Esophagus mucosa (tissue), 1 donor: ENCODE measurements around the gene CNOT1. TPM values are rescaled to one million over a fixed set of nuclear protein-coding genes. Genes with fewer than 3 reads are reported as not detected.
"Not testable (repeated sequence)": the region's sequence is repeated elsewhere in the genome, so short reads cannot be mapped to it uniquely, and the experiment has no call there.

Source experiments
- ATAC-seq: fragments of 200-7000 bp; cut with Tn5 transposase; one replicate; pipeline ENCODE4 v1.9.1; 2020
- total RNA-seq: library from RNA; stranded (reverse); gene quantifications from one replicate; pipeline ENCODE4 v1.2.4, GENCODE V29; 2023
- donor health status: DM: yes; HTN: yes; CAD: no.

Gene CNOT1
- 196 TPM for total RNA-seq

DNA sequence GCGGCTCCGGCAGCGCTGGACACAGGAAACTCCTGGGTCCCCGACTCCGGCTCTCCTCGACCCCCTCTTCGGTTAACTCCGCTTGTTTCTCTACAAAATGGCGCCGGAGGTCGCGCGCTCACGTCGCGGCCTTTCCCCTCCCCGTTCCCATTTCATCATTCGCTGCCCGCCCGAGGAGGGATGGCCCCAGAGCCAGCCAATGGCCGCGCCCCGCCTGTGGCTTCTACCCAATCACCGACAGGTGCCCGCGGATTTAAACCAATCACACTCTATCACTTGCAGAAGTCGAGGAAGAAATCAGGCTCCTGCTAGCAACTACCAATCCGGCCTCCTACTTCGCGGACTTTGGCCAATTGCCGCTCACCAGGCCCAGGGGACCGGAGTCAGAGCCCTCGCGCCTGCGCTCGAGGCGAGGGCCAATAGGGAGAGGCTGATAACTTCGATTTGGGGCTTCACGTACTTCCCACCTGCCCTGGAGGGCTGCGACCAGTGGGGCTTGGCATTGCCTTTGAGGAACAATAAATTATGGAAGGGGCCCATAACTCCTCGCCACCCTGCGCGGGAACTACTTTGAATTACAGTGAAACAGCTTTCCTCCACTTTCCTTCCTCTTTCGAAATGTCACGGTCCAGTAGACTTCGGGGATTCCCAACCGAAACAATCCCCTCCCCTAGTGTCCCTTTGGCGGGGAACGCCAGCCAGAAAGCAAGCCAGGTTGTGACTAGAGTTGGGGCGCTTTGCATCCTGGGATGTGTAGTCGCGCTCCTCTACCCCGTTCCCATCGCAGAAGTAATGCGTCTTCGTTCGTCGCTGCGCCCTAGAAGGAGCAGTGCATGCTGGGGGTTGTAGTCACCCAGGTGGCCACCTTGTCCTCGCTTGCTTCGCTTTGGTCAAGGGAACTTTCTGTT is at the start of gene CNOT1:
Gene CNOT1 (minus strand): TSS at position 94 of the 908 bp plus-strand sequence. CDS start 30,489 bp downstream, outside the sequence.
- ATAC-seq: peak; percentile 96

DNA sequence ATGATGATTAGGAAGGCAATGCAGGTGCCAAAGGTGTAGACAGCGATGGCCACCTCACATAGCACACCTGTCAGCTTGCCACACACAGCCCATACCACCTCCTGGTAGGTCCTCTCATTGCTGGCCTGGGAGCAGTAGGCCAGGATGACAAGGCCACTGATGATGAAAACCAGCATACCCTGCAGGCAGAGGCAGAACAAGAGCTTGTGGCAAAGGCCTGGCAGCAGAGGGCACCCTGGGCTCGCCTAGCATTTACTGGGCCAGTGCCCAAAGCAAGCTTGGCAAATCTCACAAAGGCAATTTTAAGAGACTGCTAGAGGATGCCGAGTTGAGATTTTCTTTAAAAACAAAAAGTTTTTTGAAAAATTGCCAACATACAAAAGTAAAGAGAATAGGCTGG is 49.1 kb upstream of the CNOT1 start:
- peak; percentile 76 for ATAC-seq

DNA sequence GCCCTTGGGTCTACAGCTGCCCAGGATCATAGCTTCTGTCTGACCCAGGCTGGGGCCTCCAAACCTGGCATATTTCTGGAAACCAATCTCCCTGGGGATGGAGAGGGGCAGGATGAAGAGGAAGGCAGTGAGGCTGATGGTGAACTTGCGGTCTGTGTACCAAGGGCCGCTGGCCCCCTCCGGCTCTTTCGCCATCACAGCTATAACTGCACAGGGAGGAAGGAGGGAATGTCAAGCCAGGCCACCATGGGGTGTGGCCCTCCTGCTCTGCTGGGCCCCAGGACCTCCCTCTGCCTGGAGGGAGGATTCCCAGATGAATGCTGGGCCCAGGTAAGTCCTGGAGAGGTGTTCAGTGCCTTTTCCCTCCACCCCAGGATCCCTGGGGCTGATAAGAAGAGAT is 48.6 kb upstream of the CNOT1 start:
- ATAC-seq: no peak

DNA sequence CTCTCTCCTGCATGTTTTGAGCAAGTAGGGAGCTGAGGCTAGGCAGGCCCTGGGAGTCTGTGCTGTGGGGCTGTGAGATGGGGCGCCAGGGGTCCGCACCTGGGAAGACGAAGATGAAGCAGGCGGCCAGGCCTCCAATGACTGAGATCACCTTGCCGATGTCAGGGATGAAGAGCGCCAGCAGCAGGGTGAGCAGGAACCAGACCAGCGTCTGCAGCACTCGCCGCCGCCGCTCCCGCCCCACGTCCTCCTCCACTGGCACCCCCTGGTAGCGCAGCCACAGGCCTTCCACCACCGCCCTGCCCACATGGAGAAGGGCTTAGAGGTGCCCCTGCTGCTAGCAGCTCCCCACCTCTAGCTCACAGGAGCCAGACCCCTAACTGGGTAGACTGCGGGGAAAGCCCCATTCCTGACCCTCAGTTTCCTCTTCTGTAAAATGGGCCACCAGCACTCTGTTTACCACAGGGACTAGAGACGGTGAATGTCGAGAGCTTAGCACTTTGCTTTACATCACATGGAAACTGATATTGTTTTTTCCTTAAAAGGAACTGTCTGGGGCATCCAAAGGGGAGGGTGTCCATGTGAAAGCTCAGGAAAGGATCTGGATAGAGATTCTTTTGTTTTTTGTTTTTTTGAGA is 41.4 kb upstream of the CNOT1 start:
- no peak for ATAC-seq

DNA sequence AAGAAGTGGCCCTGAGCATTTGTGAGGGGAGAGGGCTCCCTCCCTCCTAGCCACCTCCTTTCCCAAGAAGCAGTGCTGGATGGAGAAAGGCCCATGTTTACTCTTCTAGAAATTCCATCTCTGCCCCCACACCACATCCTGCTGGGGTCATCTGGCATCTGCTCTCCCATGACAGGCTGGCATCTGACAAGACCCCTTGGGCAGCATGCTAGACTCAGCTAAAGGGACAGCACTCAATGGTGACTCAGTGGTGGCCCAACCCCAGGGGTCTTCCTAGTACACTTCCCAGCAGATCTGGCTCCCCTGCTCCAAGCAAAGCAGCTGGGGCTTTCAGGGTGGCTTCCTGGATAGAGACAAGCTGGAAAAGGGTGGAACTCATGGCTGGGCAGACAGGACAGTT is 40.6 kb upstream of the CNOT1 start:
- no peak for ATAC-seq

DNA sequence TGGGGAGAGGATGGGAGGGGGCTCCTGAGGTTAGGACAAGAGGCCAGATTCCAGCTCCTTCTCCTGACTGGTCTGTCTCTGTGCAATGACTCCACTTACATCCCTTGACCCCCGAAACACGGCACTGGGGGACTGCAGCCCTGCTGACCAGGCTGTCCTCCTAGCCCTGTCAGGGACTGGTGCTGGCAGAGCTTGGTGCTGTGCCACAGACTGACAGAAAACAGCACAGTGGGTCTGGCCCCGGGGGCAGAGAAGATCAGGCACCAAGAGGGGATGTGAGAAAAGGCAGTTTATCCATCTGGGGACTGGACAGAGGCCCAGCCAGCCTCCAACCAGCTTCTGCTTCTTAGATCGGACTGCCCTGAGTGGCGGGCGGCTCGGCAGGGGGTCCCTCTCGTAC is 35.6 kb upstream of the CNOT1 start:
- ATAC-seq: no peak

DNA sequence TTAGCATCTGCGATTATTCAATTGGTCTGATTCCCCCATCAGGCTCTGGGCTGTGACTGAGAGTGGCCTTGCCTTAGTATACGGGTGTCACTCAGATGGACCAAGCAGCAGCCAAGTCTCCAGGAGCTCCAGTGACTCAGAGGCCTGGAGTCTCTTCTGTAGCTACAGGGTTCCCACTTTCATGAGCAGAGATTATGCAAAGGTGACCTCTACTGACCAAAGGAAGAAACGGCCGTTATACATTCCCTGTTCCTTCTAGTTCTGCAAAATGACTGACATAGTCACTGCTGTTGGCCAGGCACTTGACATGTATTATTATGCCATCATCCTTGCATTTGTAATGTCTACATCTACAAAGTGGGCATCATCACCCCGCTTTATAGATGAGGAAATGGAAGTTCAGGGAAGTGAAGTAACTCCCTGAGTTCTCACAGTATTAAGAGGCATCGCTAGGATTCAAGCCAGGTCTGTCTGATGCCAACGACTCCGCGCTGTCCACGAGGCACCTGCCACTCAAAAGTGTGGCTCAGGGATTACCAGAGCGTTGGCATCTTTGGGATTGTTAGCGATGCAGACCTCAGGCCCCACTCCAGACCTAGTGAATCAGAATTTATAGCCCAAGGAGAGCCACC is 31.7 kb upstream of the CNOT1 start:
- ATAC-seq: peak; percentile 95

DNA sequence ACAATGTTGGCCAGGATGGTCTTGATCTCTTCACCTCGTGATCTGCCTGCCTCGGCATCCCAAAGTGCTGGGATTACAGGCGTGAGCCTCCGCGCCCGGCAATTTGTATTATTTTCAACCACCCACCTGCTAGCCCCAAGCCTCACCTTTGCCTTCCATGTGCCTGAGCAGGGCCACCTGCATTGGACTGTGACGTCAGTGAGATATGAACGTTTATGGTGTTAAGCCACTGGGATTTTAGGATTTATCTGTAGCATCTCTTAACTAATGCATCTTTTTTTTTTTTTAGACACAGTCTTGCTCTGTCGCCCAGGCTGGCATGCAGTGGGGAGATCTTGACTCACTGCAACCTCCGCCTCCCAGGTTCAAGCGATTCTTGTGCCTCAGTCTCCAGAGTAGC is 30.3 kb upstream of the CNOT1 start:
- not testable (repeated sequence) for ATAC-seq

DNA sequence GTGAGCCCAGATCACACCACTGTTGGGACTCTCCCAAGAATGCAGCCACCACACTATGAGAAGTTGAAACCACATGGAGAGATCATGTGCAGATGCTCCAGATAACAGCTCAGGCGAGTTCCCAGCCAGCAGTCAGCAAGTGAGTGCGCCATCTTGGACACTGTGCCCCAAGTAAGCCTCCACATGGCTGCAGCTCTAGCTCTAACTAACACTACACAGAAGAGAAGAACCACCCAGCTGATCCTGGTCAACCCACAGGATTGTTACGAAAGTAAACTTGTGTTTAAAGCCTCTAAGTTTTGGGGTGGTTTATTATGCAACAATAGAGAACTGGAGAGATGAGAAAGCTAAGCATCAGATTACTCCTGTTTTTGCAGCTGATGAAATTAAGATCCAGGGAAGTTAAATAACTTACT is 29.2 kb upstream of the CNOT1 start:
- ATAC-seq: no peak

DNA sequence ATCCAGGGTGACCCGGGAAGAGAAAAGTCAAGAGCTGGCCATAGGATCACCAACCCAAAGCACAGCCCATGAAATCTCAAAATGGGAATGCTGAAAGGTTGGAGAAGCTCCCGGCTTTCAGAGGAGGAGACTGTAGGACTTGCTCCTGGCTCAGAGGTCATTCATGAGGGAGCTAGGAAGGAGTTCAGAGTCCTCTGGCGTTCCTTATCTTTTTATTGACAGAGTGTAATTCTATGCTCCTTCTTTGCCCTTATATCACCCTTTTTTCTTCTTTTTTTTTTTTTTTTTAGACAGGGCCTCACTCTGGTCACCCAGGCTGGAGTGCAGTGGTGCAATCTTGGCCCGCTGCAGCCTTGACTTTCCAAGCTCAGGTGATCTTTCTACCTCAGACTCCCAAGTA is 27.3 kb upstream of the CNOT1 start:
- ATAC-seq: no peak

DNA sequence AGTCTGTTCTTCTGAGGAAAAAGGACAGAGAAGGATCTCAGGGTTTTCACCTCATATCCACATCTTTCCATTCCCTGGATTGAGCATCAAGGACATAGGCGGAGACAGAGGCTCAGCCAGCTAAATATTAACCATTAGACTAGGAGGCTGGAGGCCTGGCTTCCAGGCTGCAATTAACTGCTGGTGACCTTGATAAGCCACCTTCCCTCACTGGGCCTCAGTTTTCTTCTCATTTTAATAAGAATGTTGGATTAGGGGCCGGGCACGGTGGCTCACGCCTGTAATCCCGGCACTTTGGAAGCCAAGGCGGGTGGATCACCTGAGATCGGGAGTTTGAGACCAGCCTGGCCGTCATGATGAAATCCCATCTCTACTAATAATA is 25.6 kb upstream of the CNOT1 start:
- ATAC-seq: no peak

DNA sequence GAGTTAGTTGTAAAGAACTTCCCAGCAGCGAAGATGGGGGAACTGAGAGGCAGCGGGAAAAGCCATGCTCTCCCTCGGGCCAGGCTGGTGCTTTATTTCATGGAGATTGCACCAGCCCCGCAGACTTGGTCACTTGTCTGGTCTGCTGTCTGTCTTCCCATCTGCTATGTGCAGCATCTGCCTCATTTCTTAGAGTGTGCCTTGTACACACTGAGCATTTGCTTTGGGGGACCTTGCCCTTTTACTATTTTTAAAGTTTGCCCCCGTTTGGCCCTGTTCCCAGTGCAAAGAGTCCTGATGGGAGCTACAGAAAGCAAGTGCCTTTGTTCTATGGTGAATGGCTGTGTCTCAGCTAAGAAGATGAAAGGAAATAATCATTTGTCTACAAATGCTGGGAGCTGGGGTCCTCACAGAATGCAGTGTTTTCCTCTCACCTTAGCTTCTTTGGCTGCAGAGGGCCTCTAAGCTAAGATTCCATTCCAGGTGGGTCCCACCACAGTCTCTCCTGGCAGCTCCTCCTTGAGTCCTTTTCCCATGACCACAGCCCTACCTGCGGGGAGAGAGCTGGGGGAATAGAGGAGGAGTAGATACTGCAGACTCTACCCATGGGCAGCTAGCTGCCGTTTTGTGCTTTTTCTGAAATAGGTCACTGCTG is 25.1 kb upstream of the CNOT1 start:
- no peak for ATAC-seq

DNA sequence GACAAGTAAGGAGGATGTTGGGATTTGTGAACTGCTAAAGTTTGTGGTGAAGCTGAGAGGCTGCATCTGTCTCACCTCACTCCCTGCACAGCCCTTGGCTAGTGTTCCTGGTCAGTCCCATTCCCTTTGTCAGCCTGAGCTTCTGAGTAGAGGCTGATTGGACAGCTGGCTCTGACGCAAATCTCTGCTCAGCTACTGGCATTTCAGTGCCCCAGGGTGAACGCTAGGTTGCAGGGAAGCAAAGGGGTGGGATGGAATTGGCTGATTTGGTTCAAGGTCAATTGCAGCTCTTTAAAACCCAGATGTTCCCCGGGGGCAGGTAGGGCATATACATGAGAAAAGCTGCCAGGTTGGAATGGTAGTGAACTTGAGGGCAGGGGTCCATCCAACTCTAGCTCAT is 23.1 kb upstream of the CNOT1 start:
- ATAC-seq: peak; percentile 30

DNA sequence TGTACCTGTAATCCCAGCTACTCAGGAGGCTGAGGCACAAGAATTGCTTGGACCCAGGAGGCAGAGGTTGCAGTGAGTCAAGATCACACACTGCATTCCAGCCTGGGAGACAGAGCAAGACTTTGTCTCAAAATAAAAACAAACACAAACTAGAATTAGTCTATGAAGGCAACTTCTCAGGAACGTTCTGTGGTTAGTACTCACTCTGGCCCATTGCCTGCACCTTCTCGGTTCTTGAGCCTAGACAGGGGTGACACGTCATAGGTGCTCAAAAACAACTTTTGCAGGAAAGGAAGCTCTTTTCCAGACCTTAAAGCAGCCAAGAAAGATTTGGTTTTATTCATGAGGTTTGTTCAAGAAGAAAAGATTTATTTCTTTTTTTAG is 22.3 kb upstream of the CNOT1 start:
- ATAC-seq: no peak

DNA sequence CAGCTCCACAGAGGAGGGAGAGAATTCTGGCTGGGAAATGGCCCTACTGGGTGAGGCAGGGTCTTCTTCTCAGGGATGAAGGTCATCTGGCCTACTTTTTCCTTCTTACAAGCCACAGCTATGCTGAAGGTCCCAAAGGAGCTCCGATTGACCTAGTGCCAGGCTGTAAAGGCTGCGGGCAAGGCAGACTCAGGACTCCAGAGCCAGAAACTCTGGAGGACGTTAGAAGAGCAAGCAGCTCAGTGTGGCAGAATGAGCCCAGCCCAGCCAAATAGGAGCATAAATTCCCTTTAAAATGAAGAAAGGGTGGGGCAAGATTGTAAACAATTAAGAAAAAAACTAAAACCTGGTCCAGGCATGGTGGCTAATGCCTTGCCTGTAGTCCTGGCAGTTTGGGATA is 20.1 kb upstream of the CNOT1 start:
- ATAC-seq: no peak

DNA sequence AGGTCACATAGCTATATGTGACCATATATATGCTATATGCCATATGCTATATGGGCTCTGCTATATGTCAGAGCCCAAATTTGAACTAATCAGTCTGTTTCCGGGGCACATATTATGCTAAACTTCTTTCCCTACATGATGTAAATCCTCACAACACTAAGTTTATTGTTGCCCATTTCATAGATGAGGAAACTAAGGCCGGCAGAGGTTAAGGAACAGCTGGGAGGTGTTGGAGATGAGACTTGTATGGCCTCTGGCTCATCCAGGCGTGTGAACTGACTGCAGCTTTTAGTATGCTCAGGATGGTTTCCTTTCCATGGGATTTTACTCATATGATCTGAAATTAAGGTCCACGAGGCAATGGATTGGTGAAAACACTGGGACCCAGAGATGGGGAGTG is 17.5 kb upstream of the CNOT1 start:
- ATAC-seq: no peak

DNA sequence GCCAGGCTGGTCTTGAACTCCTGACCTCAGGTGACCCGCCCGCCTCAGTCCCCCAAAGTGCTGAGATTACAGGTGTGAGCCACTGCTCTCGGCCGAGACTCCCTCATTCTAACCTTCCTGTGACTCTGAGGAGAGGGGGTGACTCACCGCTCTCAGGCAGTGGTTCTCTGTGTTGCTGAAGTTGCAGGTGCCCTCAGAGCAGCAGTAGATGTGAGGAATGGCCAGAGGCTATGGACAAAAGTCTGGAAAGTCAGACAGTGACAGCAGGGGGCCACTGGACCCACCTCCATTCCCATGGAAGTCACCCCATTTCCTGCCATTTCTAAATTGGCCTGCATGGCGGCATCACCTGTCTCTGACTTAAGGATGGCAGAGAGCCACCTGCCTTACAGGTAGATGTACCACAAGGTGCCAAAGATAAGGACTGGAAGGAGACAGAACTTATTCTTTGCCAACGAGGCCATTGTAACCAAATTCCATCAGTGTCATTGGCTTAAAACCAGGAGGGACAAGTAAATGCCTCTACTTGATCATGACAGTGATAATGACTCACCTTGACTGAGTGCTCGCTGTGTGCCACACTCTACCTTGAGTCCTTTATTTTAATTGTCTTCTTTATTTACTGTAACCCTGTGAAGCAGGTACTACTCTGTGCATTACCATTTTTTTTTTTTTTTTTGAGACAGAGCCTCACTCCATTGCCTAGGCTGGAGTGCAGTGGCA is 15.3 kb upstream of the CNOT1 start:
- ATAC-seq: peak; percentile 88

DNA sequence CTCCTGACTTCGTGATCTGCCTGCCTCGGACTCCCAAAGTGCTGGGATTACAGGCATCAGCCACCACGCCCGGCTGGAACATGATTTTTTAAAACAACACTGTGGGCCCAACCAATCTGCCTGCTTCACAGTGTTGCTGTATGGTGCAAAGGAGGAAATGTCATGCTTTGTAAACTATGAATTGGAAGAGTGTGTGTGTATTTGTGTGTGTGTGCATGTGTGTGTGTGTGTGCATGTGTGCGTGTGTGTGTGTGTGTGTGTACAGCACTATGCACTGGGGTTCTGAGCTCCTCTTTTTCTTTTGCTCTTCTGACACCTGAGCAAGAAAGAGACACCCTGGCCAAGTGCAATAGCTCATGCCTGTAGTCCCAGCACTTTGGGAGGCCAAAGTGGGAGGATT is 14.5 kb upstream of the CNOT1 start:
- peak; percentile 40 for ATAC-seq

DNA sequence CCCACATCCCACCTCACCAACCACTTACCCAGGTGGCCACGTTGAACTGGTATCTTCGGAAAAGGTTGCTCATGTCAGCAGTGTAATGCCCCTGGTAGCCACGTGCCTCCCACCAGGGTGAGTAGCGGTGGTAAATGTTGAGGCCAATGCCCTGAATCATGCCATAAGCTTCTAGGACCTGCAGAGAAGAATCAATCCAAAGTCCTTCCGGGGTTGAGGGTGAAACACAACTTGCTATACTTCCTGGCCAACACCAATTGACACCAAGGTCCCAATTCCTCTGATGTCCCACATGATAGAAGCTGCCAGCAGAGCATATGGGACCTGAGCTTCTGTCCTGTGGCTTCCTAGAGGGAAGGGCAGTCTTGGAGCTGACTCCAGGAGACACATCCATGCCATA is 11.3 kb upstream of the CNOT1 start:
- ATAC-seq: no peak

DNA sequence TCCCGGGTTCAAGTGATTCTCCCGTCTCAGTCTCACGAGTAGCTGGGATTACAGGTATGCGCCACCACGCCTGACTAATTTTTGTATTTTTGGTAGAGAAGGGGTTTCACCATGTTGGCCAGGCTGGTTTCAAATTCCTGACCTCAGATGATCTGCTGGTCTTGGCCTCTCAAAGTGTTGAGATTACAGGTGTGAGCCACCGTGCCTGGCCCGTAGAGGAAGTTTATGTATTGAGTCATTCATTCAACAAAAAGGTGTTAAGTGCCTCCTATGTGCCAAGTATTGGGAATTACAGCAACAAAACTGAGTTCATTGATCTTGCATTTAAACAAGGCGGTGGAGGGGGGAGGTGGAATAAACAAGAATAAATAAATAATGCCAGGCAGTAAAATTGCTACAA is 10.2 kb upstream of the CNOT1 start:
- no peak for ATAC-seq

DNA sequence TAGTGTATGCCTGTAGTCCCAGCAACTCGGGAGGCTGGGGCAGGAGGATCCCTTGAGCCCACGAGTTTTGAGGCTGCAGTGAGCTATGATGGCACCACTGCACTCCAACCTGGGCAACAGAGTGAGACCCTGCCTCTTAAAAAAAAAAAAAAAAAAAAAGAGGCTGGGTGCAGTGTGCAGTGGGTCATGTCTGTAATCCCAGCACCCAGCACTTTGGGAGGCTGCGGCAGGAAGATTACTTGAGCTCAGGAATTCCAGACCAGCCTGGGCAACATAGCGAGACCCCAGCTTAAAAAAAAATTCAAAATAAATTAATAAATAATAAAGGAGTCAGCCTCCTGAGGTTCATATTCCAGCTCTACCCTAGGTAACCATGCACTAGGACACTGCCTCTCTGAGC is 9.6 kb upstream of the CNOT1 start:
- no peak for ATAC-seq
